Measurements from ENCODE around the gene TMEM11. TPM values are rescaled to one million over a fixed set of nuclear protein-coding genes. Genes with fewer than 3 reads are reported as not detected.

Gene TMEM11
- polyA plus RNA-seq, 1 donor (not counting 4 experiments of a cell fraction or from before 2014, with no cell fraction given), result 40.1 TPM

- Histone ChIP-seq H2AFZ (ENCODE audit: control insufficient read depth, low read length) (no peak overlapping the region), H3K27ac (ENCODE audit: control insufficient read depth, insufficient read depth, low read length) (no peak overlapping the region), H4K20me1 (ENCODE audit: control insufficient read depth, extremely low read depth, insufficient read depth, low read length) (no peaks in the 10 kb centered on the region), H3K27me3 (ENCODE audit: control insufficient read depth, extremely low read depth, insufficient read depth, low read length) (no peaks in the 10 kb centered on the region), H3K9me3 (ENCODE audit: control insufficient read depth, low read depth, low read length) (no peaks in the 10 kb centered on the region), H3K79me2 (ENCODE audit: control insufficient read depth, insufficient read depth, low read length) (no peaks in the 10 kb centered on the region), H3K4me3 (ENCODE audit: control insufficient read depth in 2 of 3, extremely low read depth in 1 of 3, insufficient read depth in 2 of 3, low read depth in 1 of 3, low read length in 3 of 3) (no peak overlapping the region), H3K36me3 (ENCODE audit: control insufficient read depth in 2 of 2, extremely low read depth in 1 of 2, insufficient read depth in 2 of 2, low read length in 2 of 2) (peaks cover 7 to 14% of the 10 kb centered on the region in 2 experiments), H3K4me2 (ENCODE audit: control insufficient read depth, extremely low read depth, insufficient read depth, low read depth, low read length) (no peak overlapping the region), H3K9me1 (ENCODE audit: control insufficient read depth, extremely low read depth, insufficient read depth, low read length) (no peaks in the 10 kb centered on the region), H3K4me1 (ENCODE audit: control insufficient read depth, extremely low read depth, insufficient read depth, low read length) (no peaks in the 10 kb centered on the region), H3K9ac (ENCODE audit: control insufficient read depth, extremely low read depth, insufficient read depth, low read length) (no peak overlapping the region)
- FAIRE-seq, result no peak
- no peak for DNase-seq (ENCODE audit: low read depth, low spot score)
- no peak for TF ChIP-seq EZH2 (IDR thresholded peaks at IDR 0.05; ENCODE audit: low read length)
- TF ChIP-seq CTCF (optimal IDR thresholded peaks at IDR 0.05 in 1 of 3, IDR thresholded peaks at IDR 0.05 in 1 of 3, conservative IDR thresholded peaks at IDR 0.05 in 1 of 3; ENCODE audit: extremely low read depth in 1 of 3, insufficient read depth in 2 of 3, low read length in 3 of 3), result no peak
- dilution Hi-C loops (cut with MboI; ENCODE audit: extremely low pct_ligation_motif_present, low sequenced_read_pairs), result no loop called here
These were observed 44.5 kb downstream of the TMEM11 start for GRCh38 chr17:21169496-21169895.

- Histone ChIP-seq H2AFZ (ENCODE audit: control insufficient read depth, low read length) (no peak overlapping the region), H3K27ac (ENCODE audit: control insufficient read depth, insufficient read depth, low read length) (no peak overlapping the region), H3K27me3 (ENCODE audit: control insufficient read depth, extremely low read depth, insufficient read depth, low read length) (no peaks in the 10 kb centered on the region), H3K9me3 (ENCODE audit: control insufficient read depth, low read depth, low read length) (no peaks in the 10 kb centered on the region), H3K4me1 (ENCODE audit: control insufficient read depth, extremely low read depth, insufficient read depth, low read length) (no peaks in the 10 kb centered on the region), H3K4me3 (ENCODE audit: control insufficient read depth in 2 of 3, extremely low read depth in 1 of 3, insufficient read depth in 2 of 3, low read depth in 1 of 3, low read length in 3 of 3) (no peak overlapping the region), H3K79me2 (ENCODE audit: control insufficient read depth, insufficient read depth, low read length) (no peaks in the 10 kb centered on the region), H3K9me1 (ENCODE audit: control insufficient read depth, extremely low read depth, insufficient read depth, low read length) (no peaks in the 10 kb centered on the region), H4K20me1 (ENCODE audit: control insufficient read depth, extremely low read depth, insufficient read depth, low read length) (no peaks in the 10 kb centered on the region), H3K4me2 (ENCODE audit: control insufficient read depth, extremely low read depth, insufficient read depth, low read depth, low read length) (no peak overlapping the region), H3K9ac (ENCODE audit: control insufficient read depth, extremely low read depth, insufficient read depth, low read length) (no peak overlapping the region), H3K36me3 (ENCODE audit: control insufficient read depth in 2 of 2, extremely low read depth in 1 of 2, insufficient read depth in 2 of 2, low read length in 2 of 2) (peaks cover 3 to 7% of the 10 kb centered on the region in 2 experiments)
- no peak for TF ChIP-seq EZH2 (IDR thresholded peaks at IDR 0.05; ENCODE audit: low read length)
- TF ChIP-seq CTCF (optimal IDR thresholded peaks at IDR 0.05 in 1 of 3, IDR thresholded peaks at IDR 0.05 in 1 of 3, conservative IDR thresholded peaks at IDR 0.05 in 1 of 3; ENCODE audit: extremely low read depth in 1 of 3, insufficient read depth in 2 of 3, low read length in 3 of 3), result no peak
- dilution Hi-C loops (cut with MboI; ENCODE audit: extremely low pct_ligation_motif_present, low sequenced_read_pairs), result no loop called here
- no peak for FAIRE-seq
- no peak for DNase-seq (ENCODE audit: low read depth, low spot score)
These were observed 45.5 kb downstream of the TMEM11 start for GRCh38 chr17:21168555-21168865.

Data from keratinocyte (primary cell).